Liver (tissue), 9 donors: ENCODE measurements around the gene ACTL8. TPM values are rescaled to one million over a fixed set of nuclear protein-coding genes. Genes with fewer than 3 reads are reported as not detected.

Experiments
- DNase-seq: peaks from one replicate; pipeline ENCODE4 v3.0.0-alpha.2; 2017; ENCODE audit warnings: low spot score
- H3K27ac ChIP-seq, 2 donors: one replicate each; pipeline ENCODE4 v1.7.0; 2013; ENCODE audit warnings: inconsistent platforms in 2 of 2, low read length in 2 of 2, control low read depth in 1 of 2, low read depth in 1 of 2, mild to moderate bottlenecking in 1 of 2
- H3K27me3 ChIP-seq, 4 donors: one replicate each; pipeline versions ENCODE4 v1.6.1 to v1.7.0; 2013; ENCODE audit warnings: low read length in 3 of 4, inconsistent platforms in 1 of 4, mild to moderate bottlenecking in 1 of 4, moderate library complexity in 1 of 4; ENCODE audit not compliant: control insufficient read depth in 4 of 4, insufficient read depth in 4 of 4
- H3K36me3 ChIP-seq, 4 donors: one replicate each; pipeline versions ENCODE4 v1.6.1 to v1.7.0; 2013; ENCODE audit warnings: low read length in 3 of 4, mild to moderate bottlenecking in 3 of 4, low read depth in 1 of 4, moderate library complexity in 1 of 4; ENCODE audit not compliant: control insufficient read depth in 4 of 4, insufficient read depth in 3 of 4
- H3K4me1 ChIP-seq, 4 donors: one replicate each; pipeline versions ENCODE4 v1.6.1 to v1.7.0; 2013; ENCODE audit warnings: low read length in 3 of 4, mild to moderate bottlenecking in 3 of 4, moderate library complexity in 1 of 4; ENCODE audit not compliant: control insufficient read depth in 4 of 4, insufficient read depth in 4 of 4
- H3K4me3 ChIP-seq, 3 donors: one replicate each; pipeline versions ENCODE4 v1.6.1 to v1.7.0; 2013; ENCODE audit warnings: low read length in 3 of 3, control low read depth in 1 of 3, low read depth in 1 of 3, mild to moderate bottlenecking in 1 of 3
- H3K9ac ChIP-seq, 2 donors: one replicate each; pipeline ENCODE4 v1.7.0; 2013; ENCODE audit warnings: low read length in 2 of 2, mild to moderate bottlenecking in 2 of 2, moderate library complexity in 2 of 2, control low read depth in 1 of 2, low read depth in 1 of 2
- H3K9me3 ChIP-seq, 4 donors: one replicate each; pipeline versions ENCODE4 v1.6.1 to v1.7.0; 2013; ENCODE audit warnings: low read length in 3 of 4; ENCODE audit not compliant: control insufficient read depth in 4 of 4
- ATF3 ChIP-seq: IDR thresholded peaks from 2 replicates; pipeline ENCODE4 v1.6.1; 2016; ENCODE audit warnings: antibody characterized with exemption
- CTCF ChIP-seq: fragments of 150-350 bp; IDR thresholded peaks from 2 replicates; pipeline ENCODE4 v1.5.1; 2017; ENCODE audit warnings: improper control_type of control experiment, low read depth, low read length; ENCODE audit not compliant: missing input control
- FOXA2 ChIP-seq: IDR thresholded peaks from 2 replicates; pipeline ENCODE4 v1.6.1; 2016; ENCODE audit warnings: antibody characterized with exemption
- HNF4A ChIP-seq, 2 donors: conservative IDR thresholded peaks; 2 replicates each; pipeline ENCODE4 v1.6.1; 2016; ENCODE audit warnings: antibody characterized with exemption in 2 of 2, mild to moderate bottlenecking in 2 of 2
- HNF4G ChIP-seq: IDR thresholded peaks from 2 replicates; pipeline ENCODE4 v1.6.1; 2016; ENCODE audit warnings: antibody characterized with exemption
- JUND ChIP-seq, 2 donors: IDR thresholded peaks; 2 replicates each; pipeline ENCODE4 v1.6.1; 2016; ENCODE audit warnings: antibody characterized with exemption in 2 of 2
- MAX ChIP-seq: IDR thresholded peaks from 2 replicates; pipeline ENCODE4 v1.6.1; 2016; ENCODE audit warnings: antibody characterized with exemption
- NR2F2 ChIP-seq: IDR thresholded peaks from 2 replicates; pipeline ENCODE4 v1.6.1; 2016; ENCODE audit warnings: antibody characterized with exemption
- RAD21 ChIP-seq, 2 donors: IDR thresholded peaks; 2 replicates each; pipeline ENCODE4 v1.6.1; 2016; ENCODE audit warnings: antibody characterized with exemption in 2 of 2, mild to moderate bottlenecking in 2 of 2
- REST ChIP-seq: IDR thresholded peaks from 2 replicates; pipeline ENCODE4 v1.6.1; 2016; ENCODE audit warnings: antibody characterized with exemption, mild to moderate bottlenecking
- RXRA ChIP-seq, 2 donors: IDR thresholded peaks; 2 replicates each; pipeline ENCODE4 v1.6.1; 2017 to 2018; ENCODE audit warnings: antibody characterized with exemption in 2 of 2, mild to moderate bottlenecking in 1 of 2
- SP1 ChIP-seq: IDR thresholded peaks from 2 replicates; pipeline ENCODE4 v1.6.1; 2018; ENCODE audit warnings: antibody characterized with exemption, mild to moderate bottlenecking
- TAF1 ChIP-seq: conservative IDR thresholded peaks from 2 replicates; pipeline ENCODE4 v1.6.1; 2016; ENCODE audit warnings: antibody characterized with exemption, mild to moderate bottlenecking
- YY1 ChIP-seq: IDR thresholded peaks from 2 replicates; pipeline ENCODE4 v1.6.1; 2016; ENCODE audit warnings: antibody characterized with exemption, mild to moderate bottlenecking
- WGBS: extraction: QIAGEN DNeasy Blood & Tissue Kit; methylation state at CpG from one replicate; pipeline ENCODE4 v1.1.7; 2013; 5-methylcytosine and 5-hydroxymethylcytosine counted together
- polyA plus RNA-seq, 2 donors: library from polyadenylated mRNA; stranded (reverse) in 1 of 2; unstranded in 1 of 2; fragments of 200-250 nt in 1 of 2; fragments of >200 nt in 1 of 2; fragmentation: Nextera tagmentation in 1 of 2; extraction: Ambion mirVana in 1 of 2; gene quantifications; one replicate each; pipeline versions ENCODE4 v1.2.1 to v1.2.3, GENCODE V29; 2013 to 2015
- total RNA-seq, 2 donors: library from RNA; depleted of rRNA; stranded (reverse); fragments of >200 nt; gene quantifications; one replicate each; pipeline ENCODE4 v1.2.3, GENCODE V29; 2014
- donor health status: healthy.
- donor health status: healthy.
- donor health status: healthy.
- donor health status: healthy.
- donor health status: healthy.

ACTL8 gene
- total and polyA plus RNA-seq, 4 donors, result not detected

GRCh38 chr1:17763417-17763816, 8.3 kb downstream of the ACTL8 start:
- H3K9me3 ChIP-seq, result peaks cover 0 to 10% (median 7%) of the 10 kb centered on the region in 4 donors
- DNase-seq, result no peak
- H3K27ac ChIP-seq, result no peak overlapping the region
- no peak overlapping the region for H3K9ac ChIP-seq
- H3K4me3 ChIP-seq, result no peak overlapping the region
- 58% methylated on average over 8 of the region's 8 CpGs for WGBS
- H3K27me3 ChIP-seq, result peaks cover 0 to 2% (median 0%) of the 10 kb centered on the region in 4 donors
- no peaks in the 10 kb centered on the region for H3K4me1 ChIP-seq
- no peaks in the 10 kb centered on the region for H3K36me3 ChIP-seq
- TF ChIP-seq ATF3 (no peak), RXRA (IDR thresholded peaks at IDR 0.05) (no peak), FOXA2 (no peak), SP1 (no peak), CTCF (no peak), TAF1 (no peak), NR2F2 (no peak), YY1 (no peak), RAD21 (IDR thresholded peaks at IDR 0.05) (no peak)

- H3K4me3 ChIP-seq, result no peak overlapping the region
- DNase-seq, result no peak
- TF ChIP-seq ATF3, result no peak
- no peak for TF ChIP-seq HNF4G
- H3K4me1 ChIP-seq, result no peaks in the 10 kb centered on the region
- no peak overlapping the region for H3K9ac ChIP-seq
- peaks cover 0 to 2% (median 0%) of the 10 kb centered on the region in 4 donors for H3K27me3 ChIP-seq
- 67% methylated on average over 5 of the region's 5 CpGs for WGBS
- peaks cover 0 to 6% (median 5%) of the 10 kb centered on the region in 4 donors for H3K9me3 ChIP-seq
- no peak overlapping the region for H3K27ac ChIP-seq
- H3K36me3 ChIP-seq, result no peaks in the 10 kb centered on the region
Observed at GRCh38 chr1:17763995-17764394, 8.9 kb downstream of the ACTL8 start.

GRCh38 chr1:17764591-17764990, 9.5 kb downstream of the ACTL8 start:
- H3K9ac ChIP-seq, result no peak overlapping the region
- no peaks in the 10 kb centered on the region for H3K36me3 ChIP-seq
- peaks cover 0 to 2% (median 0%) of the 10 kb centered on the region in 4 donors for H3K27me3 ChIP-seq
- H3K9me3 ChIP-seq, result peaks cover 0 to under 1% (median 0%) of the 10 kb centered on the region in 4 donors
- WGBS, result 78% methylated on average over 10 of the region's 10 CpGs
- H3K4me1 ChIP-seq, result no peaks in the 10 kb centered on the region
- H3K4me3 ChIP-seq, result no peak overlapping the region
- DNase-seq, result no peak
- H3K27ac ChIP-seq, result no peak overlapping the region
- no peak for TF ChIP-seq JUND (IDR thresholded peaks at IDR 0.05)
- TF ChIP-seq HNF4G, result no peak
- TF ChIP-seq RAD21 (IDR thresholded peaks at IDR 0.05), result no peak
- no peak for TF ChIP-seq REST
- no peak for TF ChIP-seq YY1
- TF ChIP-seq SP1, result no peak
- no peak for TF ChIP-seq MAX
- TF ChIP-seq TAF1, result no peak
- TF ChIP-seq FOXA2, result no peak
- no peak for TF ChIP-seq HNF4A (conservative IDR thresholded peaks at IDR 0.05)
- no peak for TF ChIP-seq CTCF
